Hippocampal formation (tissue), 2 donors: ENCODE data around the gene AATK.
"Not testable (repeated sequence)": the region's sequence is repeated elsewhere in the genome, so short reads cannot be mapped to it uniquely, and the experiment has no call there.

Experiments used
- DNase-seq, 2 donors: peaks; one replicate each; lab custom pipeline; 2025; lab: John Stamatoyannopoulos, UW

The AATK gene

GRCh38 chr17:81162491-81162890 lies 3.5 kb downstream of the AATK start:
- no peak for DNase-seq

GRCh38 chr17:81161972-81162371 lies 4.0 kb downstream of the AATK start:
- no peak for DNase-seq

- DNase-seq: no peak
Observed at GRCh38 chr17:81161536-81161935, 4.5 kb downstream of the AATK start.

- DNase-seq: no peak
Observed at GRCh38 chr17:81160747-81161453, 5.1 kb downstream of the AATK start.

GRCh38 chr17:81160306-81160705 lies 5.7 kb downstream of the AATK start:
- DNase-seq: peak in 1 of 2 donors; percentile 26

- DNase-seq: no peak
Observed at GRCh38 chr17:81159611-81160265, 6.3 kb downstream of the AATK start.

GRCh38 chr17:81158688-81159590 lies 7.1 kb downstream of the AATK start:
- DNase-seq: no peak

DNA sequence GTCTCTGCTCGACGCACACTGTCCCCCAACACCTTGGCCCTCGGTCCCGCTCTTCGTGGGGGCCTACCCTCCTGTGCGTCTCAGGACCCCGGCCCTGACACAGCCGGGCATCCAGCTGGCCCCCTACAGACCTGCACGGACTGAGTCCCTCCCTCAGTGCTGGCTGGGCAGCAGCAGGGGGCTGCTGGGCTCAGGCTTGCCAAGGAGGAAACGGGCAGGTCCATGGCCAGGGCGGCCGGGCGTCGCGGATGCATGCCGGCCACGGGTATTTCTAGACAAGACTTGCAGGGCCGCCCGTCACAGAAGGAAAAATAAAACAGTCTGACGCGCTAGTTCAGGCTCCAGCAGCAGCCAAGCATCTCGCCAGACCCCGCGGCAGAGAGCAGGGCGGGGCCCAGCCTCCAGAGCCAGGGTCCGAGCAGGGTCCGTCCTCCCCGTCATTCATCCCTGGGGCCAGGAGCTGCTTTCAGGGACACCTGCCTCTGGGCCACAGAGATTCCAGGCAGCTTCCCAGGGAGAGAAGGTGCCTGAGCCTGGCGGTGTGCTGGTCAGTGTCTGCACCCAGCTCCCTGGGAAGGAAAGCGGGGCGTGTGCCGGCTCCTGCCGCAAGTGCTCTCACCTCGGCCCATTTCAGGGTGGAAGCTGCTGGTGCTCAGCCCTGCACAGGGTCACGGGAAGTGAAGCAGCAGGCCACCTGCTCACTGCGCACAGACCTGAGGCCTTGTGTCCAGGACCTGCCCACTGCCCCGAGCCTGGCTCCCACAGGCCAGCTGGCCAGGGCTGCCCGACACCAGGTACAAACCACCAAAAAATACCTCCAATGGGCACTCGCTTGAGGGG lies 8.0 kb downstream of the AATK start:
- DNase-seq: no peak

DNA sequence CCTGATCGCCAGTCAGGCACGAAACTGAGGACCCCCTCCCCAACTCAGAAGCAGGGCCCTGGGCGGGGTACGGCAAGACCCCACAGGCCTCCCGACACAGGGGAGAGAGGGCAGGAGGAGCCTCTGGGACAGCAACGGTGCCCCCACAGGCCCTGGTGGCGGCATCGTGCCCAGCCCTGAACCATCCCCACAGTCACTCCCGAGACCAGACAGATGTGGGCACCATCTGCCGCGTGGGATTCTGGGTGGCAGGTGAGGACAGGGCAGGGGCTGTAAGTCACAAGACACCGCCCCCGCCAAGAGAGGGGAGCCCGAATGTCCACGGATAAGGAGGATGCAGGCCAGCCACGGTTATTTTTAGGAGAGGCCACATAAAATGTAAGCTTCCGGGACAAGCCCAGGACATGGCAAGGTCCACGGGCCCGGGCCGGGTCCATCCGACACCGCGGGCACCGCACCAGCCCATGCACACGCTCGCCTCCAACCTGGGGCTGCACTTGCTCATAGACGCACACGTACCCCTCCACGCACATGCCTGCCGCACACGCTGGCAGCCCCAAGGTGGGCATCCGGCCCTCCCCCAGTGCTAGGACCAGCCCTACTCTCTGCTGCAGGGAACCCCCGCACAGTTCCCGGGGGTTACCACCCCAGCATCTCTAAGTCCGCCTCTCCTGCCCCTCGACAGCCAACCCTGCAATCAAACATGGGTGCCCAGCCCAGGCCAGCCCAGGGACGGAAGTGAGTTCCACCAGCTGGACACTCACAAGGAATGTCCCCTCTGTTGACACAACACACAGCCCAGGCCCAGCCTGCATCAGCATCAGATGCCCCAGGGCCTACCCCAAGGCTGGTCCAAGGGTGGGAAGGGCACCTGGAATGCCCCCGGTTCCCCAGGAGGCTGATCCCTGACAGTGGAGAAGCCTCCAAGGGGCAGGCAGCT lies 8.9 kb downstream of the AATK start:
- DNase-seq: no peak

DNA sequence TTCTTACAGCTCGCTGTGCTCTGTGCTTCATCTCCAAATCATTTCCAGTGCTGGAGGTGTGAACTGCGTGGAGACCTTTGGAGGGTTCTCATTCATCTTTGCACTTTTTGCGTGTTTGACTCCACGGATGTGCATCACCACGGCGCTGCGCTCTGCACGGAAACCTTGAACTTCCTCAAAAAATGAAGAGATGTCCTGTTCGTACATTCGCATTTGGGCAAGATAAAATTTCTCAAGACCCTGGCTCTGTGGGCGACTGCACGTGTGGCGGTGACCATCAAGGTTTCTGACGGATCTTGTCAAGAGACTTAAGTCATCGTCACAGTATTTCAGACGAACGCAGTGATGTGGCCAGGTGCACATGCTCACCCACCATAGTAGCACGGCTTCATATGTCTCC lies 11.1 kb downstream of the AATK start:
- DNase-seq: no peak

- DNase-seq: not testable (repeated sequence)
Observed at GRCh38 chr17:81154016-81154415, 12.0 kb downstream of the AATK start.

GRCh38 chr17:81153340-81153803 lies 12.6 kb downstream of the AATK start:
- DNase-seq: peak; percentile 67 to 85

DNA sequence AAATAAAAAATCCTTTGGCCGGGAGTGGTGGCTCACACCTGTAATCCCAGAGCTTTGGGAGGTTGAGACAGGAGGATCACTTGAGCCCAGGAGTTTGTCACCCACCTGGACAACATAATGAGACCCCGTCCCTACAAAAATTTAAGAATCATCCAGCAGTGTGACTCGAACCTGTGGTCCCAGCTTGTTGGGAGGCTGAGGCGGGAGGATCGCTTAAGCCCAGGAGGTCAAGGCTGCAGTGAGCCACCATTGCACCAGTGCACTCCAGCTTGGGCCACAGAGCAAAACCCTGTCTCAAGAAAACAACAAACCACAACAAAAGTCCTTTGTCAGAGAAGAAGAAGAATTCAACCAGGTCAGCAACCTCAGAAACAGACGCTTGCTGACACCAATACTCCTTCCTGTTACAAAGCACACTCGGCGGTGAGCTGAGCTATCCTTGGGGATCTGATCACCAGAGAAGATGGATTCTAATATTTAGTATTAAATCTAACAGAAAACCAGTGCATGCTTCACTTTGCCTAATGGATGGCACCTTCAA lies 13.7 kb downstream of the AATK start:
- no peak for DNase-seq

- DNase-seq: no peak
Observed at GRCh38 chr17:81151278-81151677, 14.7 kb downstream of the AATK start.

DNA sequence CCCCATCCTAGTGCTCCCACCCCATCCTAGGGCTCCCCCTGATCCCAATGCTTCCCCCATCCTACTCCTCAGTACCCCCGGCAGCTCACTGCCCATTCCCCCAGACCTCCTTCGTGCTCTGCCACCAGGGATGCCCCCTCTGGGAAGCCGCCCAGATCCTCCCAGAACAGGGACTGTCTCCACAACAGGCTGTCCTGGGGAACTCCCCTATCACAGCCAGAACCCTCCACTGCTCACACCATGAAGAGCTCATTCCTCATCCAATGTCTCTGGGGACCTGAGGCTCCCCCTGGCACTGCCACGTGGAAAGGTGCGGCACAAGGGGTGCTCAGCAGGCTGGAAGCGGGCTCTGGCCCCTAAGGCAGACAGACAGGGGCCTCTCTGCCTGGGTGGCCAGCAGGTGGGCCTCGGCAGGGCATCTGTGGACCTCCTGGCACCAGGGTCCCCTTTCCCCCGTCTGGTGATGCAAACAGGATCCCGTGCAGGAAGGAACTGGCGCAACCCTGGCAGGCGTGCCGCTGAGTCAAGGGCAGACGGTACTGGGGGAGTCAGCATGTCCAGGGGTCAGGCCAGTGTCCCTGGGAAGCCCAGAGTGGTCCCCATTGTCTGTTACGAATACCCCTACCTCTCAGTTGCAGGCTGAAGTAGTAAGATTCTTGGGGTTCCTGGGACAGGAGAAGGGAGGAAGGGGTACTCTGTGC lies 15.5 kb downstream of the AATK start:
- DNase-seq: no peak

DNA sequence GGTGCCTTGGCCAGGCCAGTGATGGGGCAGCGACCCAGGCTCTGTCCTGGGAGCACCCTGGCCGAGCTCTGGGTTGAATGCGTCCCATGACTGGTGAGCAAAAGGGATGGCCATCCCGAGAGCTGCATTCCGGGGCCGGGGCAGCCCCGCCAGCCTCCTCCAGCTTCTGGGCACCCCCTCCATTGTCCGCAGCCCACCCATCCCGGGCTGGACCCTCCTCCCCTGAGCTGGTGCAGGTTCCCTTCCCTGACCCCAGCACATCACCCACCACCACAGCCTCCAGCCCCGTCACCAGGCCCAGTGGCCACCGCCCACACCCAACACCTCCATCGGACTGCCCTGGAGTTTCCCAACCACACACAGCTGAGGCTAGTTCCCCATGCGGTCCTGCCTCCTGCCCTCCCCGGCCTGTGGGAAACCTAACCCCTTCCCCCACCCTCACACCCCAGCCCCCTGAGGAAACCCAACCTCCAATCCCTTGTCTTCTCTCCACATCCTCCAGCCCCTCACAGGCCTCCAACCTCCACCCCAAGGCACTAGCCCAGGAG lies 17.0 kb downstream of the AATK start:
- DNase-seq: no peak

DNA sequence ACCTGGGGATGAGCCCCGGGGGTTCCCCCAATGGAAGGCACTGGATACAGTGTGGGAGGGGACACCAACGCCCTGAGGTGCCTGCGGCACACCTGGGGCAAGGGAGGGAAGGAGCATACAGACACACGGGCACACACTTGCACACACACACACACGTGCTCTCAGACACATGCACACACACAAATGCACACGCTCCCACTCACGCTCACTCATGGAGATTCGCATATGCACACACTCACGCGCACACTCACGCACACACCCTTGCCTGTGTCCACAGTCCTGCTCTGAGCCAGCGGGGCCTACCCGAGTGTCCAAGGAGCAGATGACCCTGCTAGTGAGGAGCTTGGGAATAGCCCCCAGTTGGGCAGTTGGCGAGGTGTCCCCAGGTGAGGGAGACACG lies 17.4 kb downstream of the AATK start:
- DNase-seq: no peak

GRCh38 chr17:81147701-81148100 lies 18.3 kb downstream of the AATK start:
- DNase-seq: no peak

DNA sequence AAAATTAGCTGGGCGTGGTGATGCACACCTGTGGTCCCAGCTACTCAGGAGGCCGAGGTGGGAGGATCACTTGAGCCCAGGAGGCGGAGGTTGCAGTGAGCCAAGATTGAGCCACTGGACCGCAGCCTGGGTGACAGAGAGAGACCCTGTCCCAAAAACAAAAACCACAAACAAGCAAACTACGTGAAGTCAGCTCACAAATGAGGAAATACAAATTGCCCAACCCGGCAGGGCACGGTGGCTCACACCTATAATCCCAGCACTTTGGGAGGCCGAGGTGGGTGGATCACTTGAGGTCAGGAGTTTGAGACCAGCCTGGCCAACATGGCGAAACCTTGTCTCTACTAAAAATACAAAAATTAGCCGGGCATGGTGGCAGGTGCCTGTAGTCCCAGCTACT lies 19.8 kb downstream of the AATK start:
- DNase-seq: not testable (repeated sequence)
